HG03342 (cell line): ENCODE results near the gene GUCY1B1.
A peak's percentile ranks its signal among the peaks of the same experiment; 100 is the strongest.

Source experiments
- ATAC-seq: cut with Tn5 transposase; IDR thresholded peaks from one replicate; pipeline ENCODE4 v1.9.1; 2021; ENCODE audit warnings: mild to moderate bottlenecking, moderate library complexity; ENCODE audit not compliant: unreplicated experiment

GUCY1B1 gene

GRCh38 chr4:155761047-155761446 is 2.2 kb downstream of the GUCY1B1 start:
- no peak for ATAC-seq

GRCh38 chr4:155761916-155762315 is 3.1 kb downstream of the GUCY1B1 start:
- no peak for ATAC-seq

GRCh38 chr4:155762334-155762733 is 3.5 kb downstream of the GUCY1B1 start:
- no peak for ATAC-seq

- ATAC-seq = no peak
Observed at GRCh38 chr4:155763551-155763950, 4.7 kb downstream of the GUCY1B1 start.

- no peak for ATAC-seq
Observed at GRCh38 chr4:155765149-155765548, 6.3 kb downstream of the GUCY1B1 start.

- no peak for ATAC-seq
Observed at GRCh38 chr4:155766622-155767021, 7.8 kb downstream of the GUCY1B1 start.

GRCh38 chr4:155768370-155768769 is 9.5 kb downstream of the GUCY1B1 start:
- ATAC-seq = no peak

- ATAC-seq = peak; percentile 81
Observed at GRCh38 chr4:155769090-155769489, 10.3 kb downstream of the GUCY1B1 start.

- ATAC-seq = no peak
Observed at GRCh38 chr4:155772459-155773195, 13.8 kb downstream of the GUCY1B1 start.

- ATAC-seq = no peak
Observed at GRCh38 chr4:155773196-155773800, 14.5 kb downstream of the GUCY1B1 start.

- no peak for ATAC-seq
Observed at GRCh38 chr4:155774033-155774432, 15.2 kb downstream of the GUCY1B1 start.

GRCh38 chr4:155777971-155778735 is 19.3 kb downstream of the GUCY1B1 start:
- ATAC-seq = no peak

GRCh38 chr4:155780775-155781174 is 22.0 kb downstream of the GUCY1B1 start:
- no peak for ATAC-seq

- no peak for ATAC-seq
Observed at GRCh38 chr4:155781249-155781831, 22.5 kb downstream of the GUCY1B1 start.

- no peak for ATAC-seq
Observed at GRCh38 chr4:155784637-155785036, 25.8 kb downstream of the GUCY1B1 start.

- no peak for ATAC-seq
Observed at GRCh38 chr4:155785828-155786227, 27.0 kb downstream of the GUCY1B1 start.

GRCh38 chr4:155787113-155787710 is 28.4 kb downstream of the GUCY1B1 start:
- peak; percentile 98 for ATAC-seq

GRCh38 chr4:155789391-155789790 is 30.6 kb downstream of the GUCY1B1 start:
- ATAC-seq = no peak

GRCh38 chr4:155789982-155790381 is 31.2 kb downstream of the GUCY1B1 start:
- no peak for ATAC-seq

GRCh38 chr4:155794589-155795236 is 35.9 kb downstream of the GUCY1B1 start:
- no peak for ATAC-seq

GRCh38 chr4:155795991-155796390 is 37.2 kb downstream of the GUCY1B1 start:
- peak; percentile 98 for ATAC-seq
